ENCODE results near the gene TNS3.

Gene TNS3

GRCh38 chr7:47518827-47519226 is 63.1 kb downstream of the TNS3 start:
- peak; percentile 79 for DNase-seq

GRCh38 chr7:47517821-47518480 is 64.0 kb downstream of the TNS3 start:
- DNase-seq, result no peak

GRCh38 chr7:47516985-47517600 is 64.8 kb downstream of the TNS3 start:
- no peak for DNase-seq

GRCh38 chr7:47516386-47516785 is 65.5 kb downstream of the TNS3 start:
- no peak for DNase-seq

GRCh38 chr7:47515305-47515834 is 66.5 kb downstream of the TNS3 start:
- DNase-seq, result no peak

GRCh38 chr7:47514818-47515217 is 67.1 kb downstream of the TNS3 start:
- peak; percentile 49 for DNase-seq

- no peak for DNase-seq
Observed at GRCh38 chr7:47514367-47514766, 67.5 kb downstream of the TNS3 start.

GRCh38 chr7:47513741-47514241 is 68.1 kb downstream of the TNS3 start:
- no peak for DNase-seq

GRCh38 chr7:47512481-47513176 is 69.3 kb downstream of the TNS3 start:
- no peak for DNase-seq

GRCh38 chr7:47511699-47512370 is 70.1 kb downstream of the TNS3 start:
- DNase-seq, result no peak

GRCh38 chr7:47510786-47511185 is 71.1 kb downstream of the TNS3 start:
- no peak for DNase-seq

GRCh38 chr7:47510192-47510591 is 71.7 kb downstream of the TNS3 start:
- no peak for DNase-seq

- DNase-seq, result no peak
Observed at GRCh38 chr7:47509571-47509970, 72.3 kb downstream of the TNS3 start.

- DNase-seq, result peak; percentile 87
Observed at GRCh38 chr7:47508389-47509380, 73.2 kb downstream of the TNS3 start.

GRCh38 chr7:47507522-47507921 is 74.4 kb downstream of the TNS3 start:
- DNase-seq, result no peak

GRCh38 chr7:47506382-47507339 is 75.2 kb downstream of the TNS3 start:
- no peak for DNase-seq

- peak; percentile 53 for DNase-seq
Observed at GRCh38 chr7:47505312-47506007, 76.5 kb downstream of the TNS3 start.

- no peak for DNase-seq
Observed at GRCh38 chr7:47504551-47505311, 77.2 kb downstream of the TNS3 start.

- peak; percentile 92 for DNase-seq
Observed at GRCh38 chr7:47503281-47503680, 78.6 kb downstream of the TNS3 start.
